ENCODE measurements around the gene LLPH.

Gene LLPH

GRCh38 chr12:66142826-66143225, 12.3 kb upstream of the LLPH start:
- no peak for DNase-seq (ENCODE audit: low read depth, low spot score)

DNA sequence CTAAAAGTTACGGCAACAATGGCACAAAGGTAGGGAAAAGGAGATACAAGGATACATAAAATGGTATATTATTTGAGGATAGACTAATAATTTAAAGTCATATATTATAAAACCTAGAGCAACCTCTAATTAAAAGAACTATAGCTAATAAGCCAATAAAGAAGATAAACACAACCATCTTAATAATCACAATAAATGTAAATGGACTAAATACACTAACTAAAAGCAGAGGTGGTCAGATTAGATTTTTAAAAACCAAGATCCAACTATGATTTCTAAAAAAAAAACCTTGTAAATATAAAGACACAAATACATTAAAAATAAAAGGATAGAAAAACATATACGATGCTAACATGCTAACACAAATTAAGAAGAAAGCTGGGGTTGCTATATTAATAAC, 10.7 kb upstream of the LLPH start:
- no peak for DNase-seq (ENCODE audit: low read depth, low spot score)

GRCh38 chr12:66140731-66141130, 10.2 kb upstream of the LLPH start:
- DNase-seq (ENCODE audit: low read depth, low spot score), result no peak

DNA sequence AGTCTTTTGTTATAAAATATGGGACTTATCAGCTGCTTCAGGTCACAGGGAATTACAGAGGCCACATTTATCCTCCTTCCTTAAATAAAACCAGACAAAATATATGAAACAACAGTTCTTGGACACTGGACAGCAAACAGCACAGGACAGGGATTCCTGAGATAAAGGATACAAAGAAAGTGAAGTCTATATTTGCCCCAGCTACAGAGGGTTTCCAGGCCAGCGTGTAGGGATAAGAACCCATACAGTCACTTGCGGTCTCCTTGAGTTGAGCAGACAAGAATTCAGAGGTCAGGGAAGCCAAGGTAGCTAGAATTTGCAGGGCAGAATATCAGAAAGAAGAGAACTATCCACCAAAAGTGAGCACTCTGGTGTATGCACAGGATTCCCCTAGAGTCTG, 8.8 kb upstream of the LLPH start:
- DNase-seq (ENCODE audit: low read depth, low spot score), result no peak

- DNase-seq (ENCODE audit: low read depth, low spot score), result no peak
These were observed 7.4 kb upstream of the LLPH start for GRCh38 chr12:66137937-66138336.

GRCh38 chr12:66132408-66132807, 1.9 kb upstream of the LLPH start:
- DNase-seq (ENCODE audit: low read depth, low spot score), result peak; percentile 67

DNA sequence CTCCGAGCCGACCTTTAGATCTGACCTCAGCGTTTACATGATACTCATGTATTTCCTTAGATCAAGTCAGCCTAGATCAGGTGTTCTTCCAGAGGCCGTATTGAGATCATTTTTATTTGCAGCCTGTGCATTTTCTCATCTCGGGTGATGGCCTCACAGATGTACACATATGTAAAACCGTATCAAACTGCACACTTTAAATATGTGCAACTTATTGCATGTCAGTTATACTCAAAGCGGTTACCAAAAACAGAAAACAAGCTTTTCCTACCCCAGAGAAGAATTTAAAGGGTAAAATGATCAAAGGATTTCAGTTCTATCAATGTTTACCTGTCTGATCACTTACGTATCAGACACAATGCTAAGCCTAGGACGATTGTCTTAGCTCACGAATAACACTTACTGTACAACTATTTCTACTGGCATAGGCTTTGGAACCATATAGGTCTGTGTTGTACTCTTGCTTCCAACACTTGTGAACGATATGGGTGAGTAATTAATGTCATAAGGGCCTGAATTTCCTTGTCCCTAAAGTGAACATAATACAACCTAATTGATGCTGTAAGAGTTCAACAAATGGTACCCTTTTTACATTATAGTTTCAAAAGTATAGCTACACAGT, 628 bp upstream of the LLPH start:
- no peak for DNase-seq (ENCODE audit: low read depth, low spot score)

DNA sequence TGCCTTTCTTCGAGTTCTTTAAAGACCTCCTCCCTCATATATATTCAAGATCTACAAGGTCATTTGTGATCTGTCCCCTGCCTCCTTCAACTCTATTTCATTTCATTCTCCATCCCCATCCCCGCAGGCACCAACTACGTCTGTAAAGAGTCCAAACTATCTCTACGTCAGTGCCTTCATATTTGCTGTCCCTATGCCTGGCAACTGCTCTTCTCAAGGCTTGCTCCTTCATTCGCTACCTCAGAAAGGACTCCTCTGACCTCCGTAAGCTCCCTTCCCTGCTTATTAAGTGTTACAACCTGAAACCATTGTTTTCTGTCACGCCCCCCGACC, 650 bp downstream of the LLPH start:
- DNase-seq (ENCODE audit: low read depth, low spot score), result no peak

DNA sequence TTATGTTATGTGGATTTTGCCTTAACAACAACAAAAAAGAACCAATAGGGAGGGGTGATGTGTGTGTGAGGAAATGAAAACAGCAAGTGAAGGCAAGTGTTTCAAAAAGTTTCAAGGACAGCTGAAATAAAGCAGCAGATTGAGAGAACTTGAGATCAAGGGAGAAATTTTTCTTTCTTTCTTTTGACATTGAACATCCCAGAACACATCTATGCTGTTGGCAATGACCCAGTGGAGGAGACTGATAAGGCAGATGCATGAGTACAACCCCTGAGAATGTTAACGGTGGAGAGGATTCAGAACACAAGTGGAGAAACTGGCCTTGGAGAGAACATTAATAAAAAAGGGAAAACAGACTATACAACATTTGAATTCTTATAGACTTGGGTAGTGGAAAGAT, 2.9 kb downstream of the LLPH start:
- DNase-seq (ENCODE audit: low read depth, low spot score), result peak; percentile 11

DNA sequence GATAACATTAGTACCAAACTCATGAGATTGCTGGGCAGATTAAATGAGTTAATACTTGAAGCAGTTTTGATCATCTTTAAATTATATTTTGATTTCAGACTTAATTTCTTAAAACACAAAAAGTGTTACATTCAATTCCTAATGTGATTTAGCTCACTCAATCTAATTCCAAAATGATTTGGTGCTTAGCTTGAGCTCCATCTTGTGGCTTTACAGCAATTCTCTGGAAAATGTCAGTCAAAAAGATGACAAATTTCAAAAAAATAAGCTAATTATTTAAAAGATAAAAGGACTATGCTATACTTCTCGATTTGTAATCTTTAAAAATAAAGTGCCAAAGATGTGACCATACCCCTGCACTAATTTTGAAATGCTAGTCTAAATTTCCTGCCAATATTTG, 10.1 kb downstream of the LLPH start:
- DNase-seq (ENCODE audit: low read depth, low spot score), result no peak

DNA sequence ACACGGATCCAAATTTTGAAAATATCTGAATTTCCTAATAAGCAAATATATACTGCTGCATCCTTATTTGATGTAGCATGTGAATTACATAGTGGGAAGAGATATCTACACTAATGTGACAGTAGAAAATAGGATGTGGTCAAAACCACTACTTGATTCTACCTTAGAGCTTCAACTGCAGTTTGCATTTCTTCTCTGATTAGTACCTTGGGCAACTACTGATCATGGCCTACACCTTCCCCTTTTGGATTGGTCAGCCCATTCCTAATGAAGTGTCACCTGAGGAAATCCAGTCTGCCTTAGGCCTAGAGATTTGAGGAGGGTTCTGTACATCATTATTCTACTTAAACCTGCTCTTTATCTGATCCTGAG, 10.7 kb downstream of the LLPH start:
- DNase-seq (ENCODE audit: low read depth, low spot score), result no peak

- no peak for DNase-seq (ENCODE audit: low read depth, low spot score)
These were observed 11.2 kb downstream of the LLPH start for GRCh38 chr12:66119229-66119869.

- no peak for DNase-seq (ENCODE audit: low read depth, low spot score)
These were observed 12.2 kb downstream of the LLPH start for GRCh38 chr12:66118240-66118891.

GRCh38 chr12:66117242-66117641, 13.3 kb downstream of the LLPH start:
- DNase-seq (ENCODE audit: low read depth, low spot score), result no peak

- no peak for DNase-seq (ENCODE audit: low read depth, low spot score)
These were observed 15.4 kb downstream of the LLPH start for GRCh38 chr12:66115071-66115600.

GRCh38 chr12:66113471-66113870, 17.1 kb downstream of the LLPH start:
- no peak for DNase-seq (ENCODE audit: low read depth, low spot score)

- no peak for DNase-seq (ENCODE audit: low read depth, low spot score)
These were observed 18.9 kb downstream of the LLPH start for GRCh38 chr12:66111605-66112004.

DNA sequence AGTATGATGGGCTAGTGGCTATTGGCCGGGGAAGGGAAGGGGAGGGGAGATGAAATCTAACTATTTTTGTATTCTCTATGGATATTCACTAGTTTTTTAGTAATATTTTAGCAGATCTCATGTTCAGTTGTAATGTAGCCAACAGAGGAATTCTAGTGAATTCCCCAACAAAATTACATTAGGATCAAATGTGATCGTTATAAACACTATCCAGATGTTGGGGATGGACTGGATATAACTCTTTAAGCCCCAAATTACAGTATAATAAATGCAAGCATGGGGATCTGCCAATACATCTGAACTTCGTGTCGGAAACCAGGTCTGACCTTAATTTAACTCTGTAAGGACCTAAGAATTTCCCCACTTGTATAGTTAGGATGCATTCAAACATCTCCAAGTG, 21.5 kb downstream of the LLPH start:
- no peak for DNase-seq (ENCODE audit: low read depth, low spot score)

DNA sequence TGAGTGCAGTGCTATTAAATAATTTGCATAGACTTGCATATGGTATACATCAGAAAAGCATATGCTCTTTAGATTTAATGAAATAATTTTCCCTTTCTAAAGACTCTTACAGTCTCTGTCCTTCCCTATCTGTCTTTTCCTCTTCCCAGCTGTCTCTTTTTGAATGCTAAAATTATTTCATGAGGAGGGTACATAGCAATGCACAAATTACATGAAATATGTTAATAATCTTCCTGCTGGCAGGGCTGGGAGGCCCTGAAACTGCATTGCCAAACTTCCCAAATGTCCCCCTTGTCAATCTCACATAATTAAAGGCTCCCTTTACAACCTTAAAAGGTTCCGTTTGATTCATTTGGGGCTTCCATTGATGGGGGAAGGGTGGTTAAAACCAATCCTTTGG, 22.2 kb downstream of the LLPH start:
- no peak for DNase-seq (ENCODE audit: low read depth, low spot score)

GRCh38 chr12:66107451-66107915, 23.1 kb downstream of the LLPH start:
- DNase-seq (ENCODE audit: low read depth, low spot score), result peak; percentile 94

DNA sequence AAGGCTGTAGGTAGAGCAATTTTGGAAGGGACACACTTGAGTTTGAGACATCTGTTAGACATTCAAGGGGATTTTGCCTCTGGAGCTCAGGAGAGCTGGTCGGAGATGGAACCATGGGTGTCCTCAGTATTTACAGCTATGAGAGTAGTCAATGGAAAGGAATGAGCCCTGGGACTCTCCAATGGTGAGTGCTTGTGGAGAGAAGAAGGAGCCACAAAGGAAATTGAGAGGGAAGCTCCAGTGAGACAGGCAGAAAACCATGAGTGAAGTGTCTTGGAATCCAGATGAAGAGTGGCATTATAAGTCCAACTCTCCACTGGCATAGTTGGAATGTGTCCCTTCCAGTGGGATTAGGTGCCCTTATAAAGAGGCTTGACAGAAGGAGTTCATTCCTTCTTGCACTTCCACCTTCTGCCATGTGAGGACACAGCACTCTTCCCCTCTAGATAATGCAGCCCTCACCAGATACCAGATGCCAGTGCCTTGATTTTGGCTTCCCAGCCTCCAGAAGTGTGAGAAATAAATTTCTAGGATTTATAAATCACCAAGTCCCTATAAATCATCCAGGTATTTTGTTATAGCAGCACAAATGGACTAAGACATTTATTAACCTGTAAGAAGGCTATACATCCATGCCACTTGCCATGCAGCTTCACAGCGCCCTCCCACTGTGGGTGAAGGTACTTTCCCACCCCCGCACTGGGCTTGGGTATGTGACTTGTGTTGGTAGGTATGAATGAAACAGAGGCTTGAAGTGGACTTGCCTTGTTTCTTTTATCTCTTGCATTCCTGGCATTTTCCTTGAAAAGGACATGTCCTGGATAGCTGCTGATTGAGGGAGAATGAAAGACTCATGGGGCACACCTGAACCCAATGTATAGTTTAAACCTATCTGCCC, 27.3 kb downstream of the LLPH start:
- DNase-seq (ENCODE audit: low read depth, low spot score), result no peak
